CD14-positive monocyte (primary cell): ENCODE data around the gene AMN1. TPM values are rescaled to one million over a fixed set of nuclear protein-coding genes. Genes with fewer than 3 reads are reported as not detected.
"Not testable (repeated sequence)": the region's sequence is repeated elsewhere in the genome, so short reads cannot be mapped to it uniquely, and the experiment has no call there.

Experiments
- DNase-seq, 3 donors: peaks; one replicate each; pipeline ENCODE4 v3.0.0-alpha.2; 2011 to 2022
- H2AFZ ChIP-seq: 2 replicates; pipeline ENCODE4 v1.6.0; 2012; ENCODE audit warnings: mild to moderate bottlenecking, low read depth, low read length, inconsistent platforms; ENCODE audit not compliant: insufficient read depth, poor library complexity, severe bottlenecking
- H3K27ac ChIP-seq, 2 donors: 1 replicate in 1 of 2; 2 replicates in 1 of 2; pipeline ENCODE4 v1.5.1; 2012 to 2013; ENCODE audit warnings: low read length in 2 of 2, control low read depth in 1 of 2, inconsistent platforms in 1 of 2, low read depth in 1 of 2, mild to moderate bottlenecking in 1 of 2
- H3K27me3 ChIP-seq, 2 donors: one replicate each; pipeline versions ENCODE4 v1.6.0 to v1.6.1; 2011 to 2013; ENCODE audit warnings: low read length in 2 of 2; ENCODE audit not compliant: control insufficient read depth in 2 of 2, insufficient read depth in 2 of 2
- H3K36me3 ChIP-seq, 2 donors: replicated peaks in 1 of 2; 1 replicate in 1 of 2; 2 replicates in 1 of 2; pipeline versions ENCODE4 v1.5.1 to v1.6.1; 2012 to 2013; ENCODE audit warnings: low read length in 2 of 2, control low read depth in 1 of 2, inconsistent platforms in 1 of 2, mild to moderate bottlenecking in 1 of 2; ENCODE audit not compliant: insufficient read depth in 2 of 2, control insufficient read depth in 1 of 2
- H3K4me1 ChIP-seq, 2 donors: 1 replicate in 1 of 2; 2 replicates in 1 of 2; pipeline versions ENCODE4 v1.5.1 to v1.6.1; 2012 to 2013; ENCODE audit warnings: low read length in 2 of 2, control low read depth in 1 of 2, inconsistent platforms in 1 of 2, mild to moderate bottlenecking in 1 of 2, moderate library complexity in 1 of 2; ENCODE audit not compliant: insufficient read depth in 2 of 2, control insufficient read depth in 1 of 2
- H3K4me2 ChIP-seq: replicated peaks from 2 replicates; pipeline ENCODE3; 2012; ENCODE audit warnings: low read length, moderate library complexity, mild to moderate bottlenecking; ENCODE audit not compliant: poor library complexity, severe bottlenecking; ENCODE audit errors: extremely low read depth
- H3K4me3 ChIP-seq, 3 experiments: fragments of 200-600 bp in 1 of 3; sonication (generic) in 1 of 3; replicated peaks in 1 of 3; 1 replicate in 2 of 3; 2 replicates in 1 of 3; pipeline ENCODE4 v1.5.1; 2011 to 2013; ENCODE audit warnings: low read length in 3 of 3, mild to moderate bottlenecking in 3 of 3, control low read depth in 2 of 3, low read depth in 2 of 3, inconsistent platforms in 1 of 3, moderate library complexity in 1 of 3
- H3K79me2 ChIP-seq: 2 replicates; pipeline ENCODE4 v1.6.0; 2012; ENCODE audit warnings: mild to moderate bottlenecking, control low read depth, inconsistent platforms, low read length, moderate library complexity; ENCODE audit not compliant: insufficient read depth
- H3K9ac ChIP-seq: 2 replicates; pipeline ENCODE4 v1.6.0; 2017; ENCODE audit warnings: low read length, mild to moderate bottlenecking; ENCODE audit not compliant: insufficient read depth, poor library complexity, severe bottlenecking
- H3K9me3 ChIP-seq, 2 donors: replicated peaks in 1 of 2; 1 replicate in 1 of 2; 2 replicates in 1 of 2; pipeline versions ENCODE4 v1.5.1 to v1.6.1; 2012 to 2013; ENCODE audit warnings: low read length in 2 of 2, control low read depth in 1 of 2; ENCODE audit not compliant: control insufficient read depth in 1 of 2, insufficient read depth in 1 of 2
- H4K20me1 ChIP-seq: 2 replicates; pipeline ENCODE4 v1.6.0; 2012; ENCODE audit warnings: mild to moderate bottlenecking, low read length, control low read depth, moderate library complexity; ENCODE audit not compliant: insufficient read depth
- H3K27ac Mint-ChIP-seq, 7 donors: one replicate each; pipeline ENCODE4 v1.8.0; 2020; ENCODE audit warnings: mild to moderate bottlenecking in 7 of 7, mixed read lengths in 7 of 7, moderate library complexity in 6 of 7, inconsistent platforms in 2 of 7
- H3K27me3 Mint-ChIP-seq, 3 donors: one replicate each; pipeline ENCODE4 v1.8.0; 2021 to 2022; ENCODE audit warnings: low read depth in 3 of 3, mild to moderate bottlenecking in 3 of 3, mixed read lengths in 3 of 3, moderate library complexity in 3 of 3, inconsistent platforms in 1 of 3
- H3K36me3 Mint-ChIP-seq, 2 donors: one replicate each; pipeline ENCODE4 v1.8.0; 2020; ENCODE audit warnings: mixed read lengths in 2 of 2, inconsistent platforms in 1 of 2, mild to moderate bottlenecking in 1 of 2
- H3K4me1 Mint-ChIP-seq: one replicate; pipeline ENCODE4 v1.8.0; 2020; ENCODE audit warnings: mild to moderate bottlenecking, mixed read lengths
- H3K4me3 Mint-ChIP-seq, 2 donors: one replicate each; pipeline ENCODE4 v1.8.0; 2020; ENCODE audit warnings: mild to moderate bottlenecking in 2 of 2, mixed read lengths in 2 of 2, moderate library complexity in 1 of 2
- H3K9me3 Mint-ChIP-seq, 7 donors: one replicate each; pipeline ENCODE4 v1.8.0; 2020 to 2022; ENCODE audit warnings: mixed read lengths in 7 of 7, mild to moderate bottlenecking in 6 of 7, moderate library complexity in 6 of 7, inconsistent platforms in 2 of 7
- CTCF ChIP-seq: fragments of 200-600 bp; IDR thresholded peaks from one replicate; pipeline ENCODE4 v1.8.0; 2022; ENCODE audit warnings: antibody characterized with exemption, mild to moderate bottlenecking
- WGBS: methylation state at CpG from one replicate; pipeline ENCODE4 v1.1.5; 2013; ENCODE audit warnings: missing lambda C conversion rate; ENCODE audit not compliant: insufficient coverage; 5-methylcytosine and 5-hydroxymethylcytosine counted together
- intact Hi-C, 2 donors: fragments of 100-400 bp; cut with micrococcal nuclease; formaldehyde crosslinking; loops; one replicate each; pipeline versions ENCODE4 v1.15.0 to v1.15.1; 2023
- polyA plus RNA-seq, 3 donors: library from polyadenylated mRNA; depleted of rRNA in 1 of 3; unstranded in 2 of 3; stranded (reverse) in 1 of 3; fragments of 300-500 nt in 2 of 3; fragments of >200 nt in 1 of 3; fragmentation: Illumina TruSeq in 2 of 3; gene quantifications; 1 replicate in 2 of 3; 2 replicates in 1 of 3; pipeline ENCODE4 v1.2.3, GENCODE V29; 2012 to 2021

Gene AMN1
- polyA plus RNA-seq, 3 donors, result 6.0 to 7.8 (median 7.4) TPM

GRCh38 chr12:31716998-31717397 is 11.8 kb downstream of the AMN1 start:
- H3K4me2 ChIP-seq, DNase-seq, intact Hi-C loops, H2AFZ ChIP-seq, H3K9ac ChIP-seq, H3K4me3 Mint-ChIP-seq, H3K79me2 ChIP-seq, H3K36me3 ChIP-seq, H3K27ac ChIP-seq, H3K27me3 ChIP-seq, H3K4me3 ChIP-seq, H3K27me3 Mint-ChIP-seq, H4K20me1 ChIP-seq, H3K9me3 ChIP-seq: not testable (repeated sequence)
- Mint-ChIP-seq H3K27ac (peak overlapping the region in 3 of 7 donors; percentile 17 to 96 (median 52)), H3K9me3 (peaks cover 3 to 10% (median 5%) of the 10 kb centered on the region in 7 donors), H3K36me3 (peaks cover 24 to 25% of the 10 kb centered on the region in 2 donors), H3K4me1 (peaks cover 35% of the 10 kb centered on the region)
- H3K4me1 ChIP-seq, result peaks cover 7 to 29% of the 10 kb centered on the region in 2 donors
- WGBS, result 100% methylated on average over 1 of the region's 4 CpGs

GRCh38 chr12:31715283-31715825 is 13.5 kb downstream of the AMN1 start:
- Histone ChIP-seq H3K9me3 (no peaks in the 10 kb centered on the region), H4K20me1 (no peaks in the 10 kb centered on the region), H3K79me2 (no peaks in the 10 kb centered on the region), H3K4me2 (peak overlapping the region; percentile 62), H3K27ac (peak overlapping the region; percentile 45 to 94), H3K36me3 (peaks cover 0 to 4% of the 10 kb centered on the region in 2 donors), H2AFZ (peak overlapping the region; percentile 84), H3K9ac (peak overlapping the region; percentile 67), H3K4me1 (peaks cover 7 to 29% of the 10 kb centered on the region in 2 donors), H3K4me3 (peak overlapping the region; percentile 15 to 62 (median 56)), H3K27me3 (no peaks in the 10 kb centered on the region)
- Mint-ChIP-seq H3K4me1 (peaks cover 36% of the 10 kb centered on the region), H3K4me3 (peak overlapping the region; percentile 55 to 84), H3K27ac (peak overlapping the region; percentile 95 to 98 (median 97)), H3K36me3 (peaks cover 18 to 19% of the 10 kb centered on the region in 2 donors), H3K27me3 (no peaks in the 10 kb centered on the region), H3K9me3 (peaks cover 3 to 14% (median 5%) of the 10 kb centered on the region in 7 donors)
- peak; percentile 84 to 95 (median 87) for DNase-seq
- intact Hi-C loops, result loop anchor here in 1 of 2 donors (1.0 kb wide), 1 partner anchor 31 kb away; no protein-coding TSS in a partner anchor
- TF ChIP-seq CTCF, result no peak
- WGBS, result 0% methylated on average over 2 of the region's 5 CpGs
